ENCODE results near the gene ITIH1. TPM values are rescaled to one million over a fixed set of nuclear protein-coding genes. Genes with fewer than 3 reads are reported as not detected.

The ITIH1 gene
- total and polyA plus RNA-seq, 2 of the 4 experiments (the other 2 are of a cell fraction), result not detected

DNA sequence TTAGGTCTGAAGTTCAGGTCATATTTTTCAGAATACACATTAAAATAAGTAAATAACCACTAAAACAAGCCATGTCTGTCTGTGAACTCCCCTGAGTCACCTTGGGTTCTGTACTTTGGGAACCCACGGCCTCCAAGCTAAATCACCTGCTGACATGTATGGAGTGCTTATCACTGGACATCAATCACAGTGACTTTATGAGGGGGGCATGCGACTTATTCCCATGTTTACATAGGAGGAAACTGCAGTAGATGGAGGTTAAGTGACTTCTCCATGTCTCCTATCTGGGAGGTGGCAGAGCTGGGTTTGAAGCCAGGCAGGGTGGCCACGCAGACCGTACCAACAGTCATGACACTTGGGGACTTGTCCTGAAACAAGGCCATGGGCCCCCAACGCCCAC, 45.0 kb downstream of the ITIH1 start:
- H3K36me3 ChIP-seq (ENCODE audit: control insufficient read depth, insufficient read depth, low read length), result no peaks in the 10 kb centered on the region
- H4K20me1 ChIP-seq (ENCODE audit: insufficient read depth, low read length), result no peaks in the 10 kb centered on the region
- intact Hi-C loops (cut with micrococcal nuclease), result no loop called here
- no peak for DNase-seq
- H4K91ac ChIP-seq (ENCODE audit: insufficient read depth, low read depth, low read length), result no peak overlapping the region
- TF ChIP-seq FOS (IDR thresholded peaks at IDR 0.05; ENCODE audit: low read depth, low read length) (no peak), MAZ (IDR thresholded peaks at IDR 0.05; ENCODE audit: borderline replicate concordance, low read depth, low read length) (no peak), POLR2A (IDR thresholded peaks at IDR 0.05; ENCODE audit: low read depth, low read length) (no peak), NFE2L2 (IDR thresholded peaks at IDR 0.05; ENCODE audit: low read depth, low read length) (no peak), MAFK (IDR thresholded peaks at IDR 0.05; ENCODE audit: low read depth, low read length) (no peak), MXI1 (IDR thresholded peaks at IDR 0.05; ENCODE audit: borderline replicate concordance, low read depth, low read length) (no peak), CEBPB (IDR thresholded peaks at IDR 0.05; ENCODE audit: low read depth, low read length) (no peak), SMC3 (IDR thresholded peaks at IDR 0.05; ENCODE audit: low read depth, low read length) (no peak), CHD1 (IDR thresholded peaks at IDR 0.05; ENCODE audit: low read depth, low read length) (no peak), RFX5 (IDR thresholded peaks at IDR 0.05; ENCODE audit: low read depth, low read length) (no peak), RAD21 (IDR thresholded peaks at IDR 0.05; ENCODE audit: low read length) (no peak)
- TF ChIP-seq, protein P1, sequence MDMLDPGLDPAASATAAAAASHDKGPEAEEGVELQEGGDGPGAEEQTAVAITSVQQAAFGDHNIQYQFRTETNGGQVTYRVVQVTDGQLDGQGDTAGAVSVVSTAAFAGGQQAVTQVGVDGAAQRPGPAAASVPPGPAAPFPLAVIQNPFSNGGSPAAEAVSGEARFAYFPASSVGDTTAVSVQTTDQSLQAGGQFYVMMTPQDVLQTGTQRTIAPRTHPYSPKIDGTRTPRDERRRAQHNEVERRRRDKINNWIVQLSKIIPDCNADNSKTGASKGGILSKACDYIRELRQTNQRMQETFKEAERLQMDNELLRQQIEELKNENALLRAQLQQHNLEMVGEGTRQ (IDR thresholded peaks at IDR 0.05; ENCODE audit: low read depth, low read length), result no peak
- TF ChIP-seq, protein P2, sequence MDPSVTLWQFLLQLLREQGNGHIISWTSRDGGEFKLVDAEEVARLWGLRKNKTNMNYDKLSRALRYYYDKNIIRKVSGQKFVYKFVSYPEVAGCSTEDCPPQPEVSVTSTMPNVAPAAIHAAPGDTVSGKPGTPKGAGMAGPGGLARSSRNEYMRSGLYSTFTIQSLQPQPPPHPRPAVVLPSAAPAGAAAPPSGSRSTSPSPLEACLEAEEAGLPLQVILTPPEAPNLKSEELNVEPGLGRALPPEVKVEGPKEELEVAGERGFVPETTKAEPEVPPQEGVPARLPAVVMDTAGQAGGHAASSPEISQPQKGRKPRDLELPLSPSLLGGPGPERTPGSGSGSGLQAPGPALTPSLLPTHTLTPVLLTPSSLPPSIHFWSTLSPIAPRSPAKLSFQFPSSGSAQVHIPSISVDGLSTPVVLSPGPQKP (IDR thresholded peaks at IDR 0.05; ENCODE audit: borderline replicate concordance, low read depth, low read length), result no peak
- TF ChIP-seq, protein P3, sequence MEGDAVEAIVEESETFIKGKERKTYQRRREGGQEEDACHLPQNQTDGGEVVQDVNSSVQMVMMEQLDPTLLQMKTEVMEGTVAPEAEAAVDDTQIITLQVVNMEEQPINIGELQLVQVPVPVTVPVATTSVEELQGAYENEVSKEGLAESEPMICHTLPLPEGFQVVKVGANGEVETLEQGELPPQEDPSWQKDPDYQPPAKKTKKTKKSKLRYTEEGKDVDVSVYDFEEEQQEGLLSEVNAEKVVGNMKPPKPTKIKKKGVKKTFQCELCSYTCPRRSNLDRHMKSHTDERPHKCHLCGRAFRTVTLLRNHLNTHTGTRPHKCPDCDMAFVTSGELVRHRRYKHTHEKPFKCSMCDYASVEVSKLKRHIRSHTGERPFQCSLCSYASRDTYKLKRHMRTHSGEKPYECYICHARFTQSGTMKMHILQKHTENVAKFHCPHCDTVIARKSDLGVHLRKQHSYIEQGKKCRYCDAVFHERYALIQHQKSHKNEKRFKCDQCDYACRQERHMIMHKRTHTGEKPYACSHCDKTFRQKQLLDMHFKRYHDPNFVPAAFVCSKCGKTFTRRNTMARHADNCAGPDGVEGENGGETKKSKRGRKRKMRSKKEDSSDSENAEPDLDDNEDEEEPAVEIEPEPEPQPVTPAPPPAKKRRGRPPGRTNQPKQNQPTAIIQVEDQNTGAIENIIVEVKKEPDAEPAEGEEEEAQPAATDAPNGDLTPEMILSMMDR (conservative IDR thresholded peaks at IDR 0.05; ENCODE audit: low read depth, low read length), result no peak
- no peak overlapping the region for H3K14ac ChIP-seq (replicated peaks; ENCODE audit: low read depth, low read length)
- peaks cover 1% of the 10 kb centered on the region; the same call in 1 of the 2 replicates for H3K27me3 ChIP-seq (ENCODE audit: control insufficient read depth, insufficient read depth, low read length)
- in situ Hi-C loops (cut with MboI; ENCODE audit: low sequenced_read_pairs), result no loop called here
- H2AK9ac ChIP-seq (replicated peaks; ENCODE audit: low read depth, low read length, poor library complexity), result no peak overlapping the region
- H4K5ac ChIP-seq (ENCODE audit: low read depth, low read length), result no peak overlapping the region
- no peaks in the 10 kb centered on the region for H3K4me1 ChIP-seq (ENCODE audit: control insufficient read depth, insufficient read depth, low read length)
- H3K4me2 ChIP-seq (ENCODE audit: low read depth, low read length), result no peak overlapping the region
- H2BK5ac ChIP-seq (ENCODE audit: low read depth, low read length, poor library complexity, severe bottlenecking), result no peak overlapping the region
- H2BK20ac ChIP-seq (ENCODE audit: low read depth, low read length), result no peak overlapping the region
- H2BK120ac ChIP-seq (ENCODE audit: low read depth, low read length), result no peak overlapping the region
- H4K8ac ChIP-seq (ENCODE audit: low read depth in 2 of 2, low read length in 2 of 2), result no peak overlapping the region
- H3K4me3 ChIP-seq (ENCODE audit: insufficient read depth, low read depth, low read length), result no peak overlapping the region
- no peak overlapping the region for H3K4ac ChIP-seq (ENCODE audit: low read depth, low read length)
- no peaks in the 10 kb centered on the region for H3K79me1 ChIP-seq (ENCODE audit: low read depth in 1 of 2, low read length in 2 of 2)
- dilution Hi-C loops (cut with HindIII; ENCODE audit: low sequenced_read_pairs, unreplicated experiment), result no loop called here
- BruUV-seq (replicated peaks), result no TSS peak
- H3K56ac ChIP-seq (ENCODE audit: extremely low read depth, insufficient read depth, low read length), result no peak overlapping the region
- no peak overlapping the region for H3K27ac ChIP-seq (ENCODE audit: insufficient read depth, low read length)
- WGBS, 2 experiments (ENCODE audit: extremely low coverage in 2 of 2, insufficient read length in 1 of 2), result no CpG with 5 or more reads among the region's 5 CpGs
- no peak overlapping the region for H3K23ac ChIP-seq (ENCODE audit: low read depth, low read length)
- POLR2A ChIA-PET (ENCODE audit: unreplicated experiment), result no interaction called here
- H3K18ac ChIP-seq (ENCODE audit: low read depth, low read length), result no peak overlapping the region
- no peak overlapping the region for H2AK5ac ChIP-seq (ENCODE audit: low read depth, low read length)
- H3K9me1 ChIP-seq (ENCODE audit: insufficient read depth, low read length), result no peaks in the 10 kb centered on the region
- CTCF ChIA-PET, result no interaction called here
- H3K9ac ChIP-seq (ENCODE audit: low read depth, low read length), result no peak overlapping the region
- no peak overlapping the region for H2BK15ac ChIP-seq (ENCODE audit: low read depth, low read length)
- ATAC-seq (ENCODE audit: low read depth), result no peak
- H2AFZ ChIP-seq (replicated peaks; ENCODE audit: low read length, poor library complexity), result no peak overlapping the region
- no peaks in the 10 kb centered on the region for H3K9me3 ChIP-seq (ENCODE audit: control insufficient read depth, insufficient read depth, low read length)

All from IMR-90 (cell line).